ENCODE results near the gene MIS12. TPM values are rescaled to one million over a fixed set of nuclear protein-coding genes. Genes with fewer than 3 reads are reported as not detected.

Gene MIS12
- total RNA-seq, 4 donors from 2014 or later: 5.6 to 19.1 (median 12.9) TPM

DNA sequence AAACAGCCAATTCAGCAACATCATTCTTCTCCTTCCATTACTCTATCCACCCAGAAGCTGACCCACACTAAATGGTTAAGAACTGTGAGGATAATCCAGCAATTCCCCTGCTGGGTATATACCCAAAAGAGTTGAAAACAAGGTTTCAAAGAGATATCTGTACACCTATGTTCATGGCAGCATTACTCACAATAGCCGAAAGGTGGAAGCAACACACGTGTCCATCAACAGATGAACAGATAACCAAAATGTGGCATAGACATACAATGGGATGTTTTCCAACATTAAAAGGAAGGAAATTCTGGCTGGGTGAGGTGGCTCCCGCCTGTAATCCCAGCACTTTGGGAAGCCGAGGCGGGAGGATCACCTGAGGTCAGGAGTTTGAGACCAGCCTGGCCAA, 19.9 kb downstream of the MIS12 start:
- in situ Hi-C loops (cut with MboI; ENCODE audit: low pct_ligation_motif_present in 1 of 4, low pct_unique_long_range_greater_than_20kb in 1 of 4, low sequenced_read_pairs in 3 of 4): no loop called here
- H3K27ac ChIP-seq: no peak overlapping the region

DNA sequence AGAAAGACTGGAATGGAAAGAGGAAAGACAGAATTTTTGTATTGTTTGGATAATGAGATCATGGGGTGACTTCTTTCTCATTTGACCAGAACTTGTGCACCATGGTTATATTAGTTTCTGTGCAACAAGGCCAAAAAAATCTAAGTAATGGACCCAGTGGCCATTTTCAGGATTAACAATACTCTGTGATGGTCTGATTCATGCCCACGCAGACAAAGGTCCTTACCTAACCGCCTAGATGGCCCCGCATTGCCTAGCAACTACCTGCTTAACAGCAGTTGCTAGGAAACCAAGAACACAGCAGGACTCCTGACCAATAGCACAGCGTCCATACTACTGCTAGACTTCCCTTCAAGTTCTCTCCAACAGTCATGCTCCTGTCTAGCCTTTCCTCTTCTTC, 22.4 kb downstream of the MIS12 start:
- Histone ChIP-seq H3K4me3 (no peak overlapping the region), H3K36me3 (no peaks in the 10 kb centered on the region), H3K27me3 (no peaks in the 10 kb centered on the region), H3K27ac (no peak overlapping the region), H3K9me3 (no peaks in the 10 kb centered on the region), H3K4me1 (no peaks in the 10 kb centered on the region)
- in situ Hi-C loops (cut with MboI; ENCODE audit: low pct_ligation_motif_present in 1 of 4, low pct_unique_long_range_greater_than_20kb in 1 of 4, low sequenced_read_pairs in 3 of 4) (no loop called here), intact Hi-C loops (cut with DNase I; ENCODE audit: low total_unique reads) (no loop called here)
- DNase-seq: no peak
- 33 to 51% methylated on average over 3 to 4 of the region's 4 CpGs for WGBS, 2 donors (ENCODE audit: low coverage in 1 of 2)
- TF ChIP-seq POLR2A (IDR thresholded peaks at IDR 0.05): no peak
- no peak for TF ChIP-seq CTCF (IDR thresholded peaks at IDR 0.05)
- TF ChIP-seq EP300 (IDR thresholded peaks at IDR 0.05; ENCODE audit: low read depth): no peak
- no peak for TF ChIP-seq POLR2AphosphoS5 (IDR thresholded peaks at IDR 0.05)

More for the DNA sequence above, 19.9 kb downstream of the MIS12 start:
- DNase-seq: no peak
- no peaks in the 10 kb centered on the region for H3K36me3 ChIP-seq
- H3K9me3 ChIP-seq: no peaks in the 10 kb centered on the region
- 87 to 88% methylated on average over 3 to 5 of the region's 5 CpGs for WGBS, 2 donors (ENCODE audit: low coverage in 1 of 2)
- no peak overlapping the region for H3K4me3 ChIP-seq
- no peaks in the 10 kb centered on the region for H3K4me1 ChIP-seq
- intact Hi-C loops (cut with DNase I; ENCODE audit: low total_unique reads): no loop called here
- TF ChIP-seq POLR2A (IDR thresholded peaks at IDR 0.05) (no peak), EP300 (IDR thresholded peaks at IDR 0.05; ENCODE audit: low read depth) (no peak), POLR2AphosphoS5 (IDR thresholded peaks at IDR 0.05) (no peak), CTCF (IDR thresholded peaks at IDR 0.05) (no peak)
- H3K27me3 ChIP-seq: peaks cover 2% of the 10 kb centered on the region

- in situ Hi-C loops (cut with MboI; ENCODE audit: low pct_ligation_motif_present in 1 of 4, low pct_unique_long_range_greater_than_20kb in 1 of 4, low sequenced_read_pairs in 3 of 4): no loop called here
Observed at GRCh38 chr17:5509482-5509881, 23.1 kb downstream of the MIS12 start.

DNA sequence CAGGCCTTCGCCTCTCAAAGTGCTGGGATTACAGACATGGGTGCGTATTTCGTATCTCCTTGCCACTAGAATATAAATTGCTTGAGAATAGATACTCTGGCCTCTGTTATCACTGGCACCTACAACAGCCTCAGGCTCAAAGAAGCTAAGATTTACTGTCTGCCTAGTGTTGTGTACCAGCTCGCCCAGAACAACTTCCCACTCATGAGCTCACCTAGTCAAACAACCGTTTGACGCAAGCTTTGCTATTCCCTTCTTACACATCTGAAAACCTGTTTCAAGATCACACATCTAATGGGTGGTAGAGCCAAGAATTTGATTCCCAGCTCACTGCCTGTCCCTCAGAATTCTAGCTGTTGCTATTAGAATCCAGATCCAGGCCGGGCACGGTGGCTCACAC, 24.4 kb downstream of the MIS12 start:
- H3K4me1 ChIP-seq: no peaks in the 10 kb centered on the region
- intact Hi-C loops (cut with DNase I; ENCODE audit: low total_unique reads) (no loop called here), in situ Hi-C loops (cut with MboI; ENCODE audit: low pct_ligation_motif_present in 1 of 4, low pct_unique_long_range_greater_than_20kb in 1 of 4, low sequenced_read_pairs in 3 of 4) (no loop called here)
- no peak overlapping the region for H3K4me3 ChIP-seq
- H3K27ac ChIP-seq: peak overlapping the region in 1 of 4 donors; percentile 46
- H3K9me3 ChIP-seq: no peaks in the 10 kb centered on the region
- no peaks in the 10 kb centered on the region for H3K27me3 ChIP-seq
- WGBS, 2 donors (ENCODE audit: low coverage in 1 of 2): 88 to 91% methylated on average over 6 to 8 of the region's 8 CpGs
- no peaks in the 10 kb centered on the region for H3K36me3 ChIP-seq
- no peak for DNase-seq
- TF ChIP-seq POLR2A (IDR thresholded peaks at IDR 0.05): no peak
- no peak for TF ChIP-seq CTCF (IDR thresholded peaks at IDR 0.05)
- no peak for TF ChIP-seq POLR2AphosphoS5 (IDR thresholded peaks at IDR 0.05)
- TF ChIP-seq EP300 (IDR thresholded peaks at IDR 0.05; ENCODE audit: low read depth): no peak

More at GRCh38 chr17:5509482-5509881, 23.1 kb downstream of the MIS12 start:
- intact Hi-C loops (cut with DNase I; ENCODE audit: low total_unique reads): no loop called here
- Histone ChIP-seq H3K4me3 (no peak overlapping the region), H3K27me3 (no peaks in the 10 kb centered on the region), H3K27ac (no peak overlapping the region), H3K9me3 (no peaks in the 10 kb centered on the region), H3K4me1 (no peaks in the 10 kb centered on the region), H3K36me3 (no peaks in the 10 kb centered on the region)
- WGBS, 2 donors (ENCODE audit: low coverage in 1 of 2): 75 to 84% methylated on average over 4 to 8 of the region's 8 CpGs
- DNase-seq: no peak
- TF ChIP-seq POLR2A (IDR thresholded peaks at IDR 0.05): no peak
- no peak for TF ChIP-seq CTCF (IDR thresholded peaks at IDR 0.05)
- no peak for TF ChIP-seq POLR2AphosphoS5 (IDR thresholded peaks at IDR 0.05)
- TF ChIP-seq EP300 (IDR thresholded peaks at IDR 0.05; ENCODE audit: low read depth): no peak

Data from transverse colon (tissue), 4 donors.